Neural crest cell (in vitro differentiated cells): ENCODE data around the gene WIZ. TPM values are rescaled to one million over a fixed set of nuclear protein-coding genes. Genes with fewer than 3 reads are reported as not detected.
A peak's percentile ranks its signal among the peaks of the same experiment; 100 is the strongest.

Source experiments
- DNase-seq: peaks from one replicate; pipeline ENCODE4 v3.0.0; 2021; ENCODE audit warnings: low read depth, mixed read lengths, low spot score
- H3K27ac Mint-ChIP-seq: one replicate; pipeline ENCODE4 v1.8.0; 2021; ENCODE audit warnings: mild to moderate bottlenecking, mixed read lengths; ENCODE audit not compliant: unreplicated experiment
- H3K27me3 Mint-ChIP-seq: 2 replicates; pipeline ENCODE4 v1.8.0; 2021; ENCODE audit warnings: low read depth, mild to moderate bottlenecking, mixed read lengths
- H3K36me3 Mint-ChIP-seq: 2 replicates; pipeline ENCODE4 v1.8.0; 2021; ENCODE audit warnings: low read depth, mild to moderate bottlenecking, mixed read lengths
- H3K4me1 Mint-ChIP-seq: 2 replicates; pipeline ENCODE4 v1.8.0; 2021; ENCODE audit warnings: mixed read lengths
- H3K4me3 Mint-ChIP-seq: one replicate; pipeline ENCODE4 v1.8.0; 2021; ENCODE audit warnings: mild to moderate bottlenecking, mixed read lengths
- H3K9me3 Mint-ChIP-seq: 2 replicates; pipeline ENCODE4 v1.8.0; 2021; ENCODE audit warnings: mixed read lengths
- CTCF ChIP-seq: fragments of 200-600 bp; sonication (generic); conservative IDR thresholded peaks from 2 replicates; pipeline ENCODE4 v1.5.0; 2021; ENCODE audit warnings: antibody characterized with exemption, mild to moderate bottlenecking
- total RNA-seq: library from RNA; stranded (reverse); gene quantifications from 2 replicates; pipeline ENCODE4 v1.2.1, GENCODE V29; 2021

The WIZ gene
- total RNA-seq, 1 donor from 2014 or later, result 77.1 TPM

- H3K36me3 Mint-ChIP-seq, result peaks cover 21% of the 10 kb centered on the region
- H3K4me1 Mint-ChIP-seq, result peaks cover 2% of the 10 kb centered on the region
- no peak overlapping the region for H3K4me3 Mint-ChIP-seq
- H3K9me3 Mint-ChIP-seq, result no peaks in the 10 kb centered on the region
- no peaks in the 10 kb centered on the region for H3K27me3 Mint-ChIP-seq
- no peak for TF ChIP-seq CTCF
- DNase-seq, result no peak
- no peak overlapping the region for H3K27ac Mint-ChIP-seq
Observed at GRCh38 chr19:15425321-15425950, 24.3 kb downstream of the WIZ start.

- Mint-ChIP-seq H3K27ac (no peak overlapping the region), H3K27me3 (no peaks in the 10 kb centered on the region), H3K36me3 (peaks cover 21% of the 10 kb centered on the region), H3K9me3 (no peaks in the 10 kb centered on the region), H3K4me1 (no peaks in the 10 kb centered on the region), H3K4me3 (no peak overlapping the region)
- TF ChIP-seq CTCF, result no peak
- no peak for DNase-seq
Observed at GRCh38 chr19:15424692-15425272, 25.0 kb downstream of the WIZ start.

- DNase-seq, result no peak
- Mint-ChIP-seq H3K9me3 (no peaks in the 10 kb centered on the region), H3K27me3 (no peaks in the 10 kb centered on the region), H3K4me1 (peaks cover 2% of the 10 kb centered on the region), H3K36me3 (peaks cover 21% of the 10 kb centered on the region), H3K27ac (no peak overlapping the region), H3K4me3 (no peak overlapping the region)
- no peak for TF ChIP-seq CTCF
Observed at GRCh38 chr19:15424121-15424520, 25.6 kb downstream of the WIZ start.

- no peak for DNase-seq
- Mint-ChIP-seq H3K9me3 (no peaks in the 10 kb centered on the region), H3K4me1 (peaks cover 9% of the 10 kb centered on the region)
Observed at GRCh38 chr19:15423130-15423529, 26.6 kb downstream of the WIZ start.

GRCh38 chr19:15422296-15423075 lies 27.3 kb downstream of the WIZ start:
- DNase-seq, result no peak
- peaks cover 15% of the 10 kb centered on the region for H3K4me1 Mint-ChIP-seq
- no peaks in the 10 kb centered on the region for H3K9me3 Mint-ChIP-seq
- peaks cover 4% of the 10 kb centered on the region for H3K27me3 Mint-ChIP-seq
- H3K36me3 Mint-ChIP-seq, result peaks cover 25% of the 10 kb centered on the region
- TF ChIP-seq CTCF, result no peak
- peak overlapping the region; percentile 27 for H3K4me3 Mint-ChIP-seq
- H3K27ac Mint-ChIP-seq, result no peak overlapping the region

More at GRCh38 chr19:15423130-15423529, 26.6 kb downstream of the WIZ start:
- Mint-ChIP-seq H3K4me3 (no peak overlapping the region), H3K36me3 (peaks cover 25% of the 10 kb centered on the region), H3K27ac (no peak overlapping the region), H3K27me3 (peaks cover 4% of the 10 kb centered on the region)
- TF ChIP-seq CTCF, result no peak
